Middle frontal gyrus (tissue), 1 donor: ENCODE results near the gene TWIST2.

Experiments
- DNase-seq: peaks from one replicate; pipeline ENCODE4 v3.0.0-alpha.2; 2015; ENCODE audit warnings: low spot score; ENCODE audit errors: extremely low spot score

TWIST2 gene

DNA sequence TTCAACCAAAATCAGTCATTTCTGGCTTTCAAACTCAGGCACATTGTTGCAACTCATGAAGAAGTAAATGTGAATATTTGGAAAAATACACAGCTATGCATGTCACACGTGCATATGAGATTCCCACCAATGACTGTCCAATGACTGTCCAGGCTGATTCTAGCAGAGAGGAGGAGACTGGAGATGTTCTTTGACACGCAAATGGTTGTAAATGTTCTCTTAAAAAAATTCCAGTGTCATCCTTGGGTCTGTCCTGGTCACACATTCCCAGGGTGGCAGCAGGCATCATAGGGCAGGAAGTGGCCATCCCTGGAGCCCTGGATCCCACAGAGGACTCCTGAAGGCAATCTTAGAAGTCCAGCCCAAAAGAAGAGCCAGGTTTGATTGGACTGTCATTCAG lies 40.9 kb downstream of the TWIST2 start:
- DNase-seq, result no peak

DNA sequence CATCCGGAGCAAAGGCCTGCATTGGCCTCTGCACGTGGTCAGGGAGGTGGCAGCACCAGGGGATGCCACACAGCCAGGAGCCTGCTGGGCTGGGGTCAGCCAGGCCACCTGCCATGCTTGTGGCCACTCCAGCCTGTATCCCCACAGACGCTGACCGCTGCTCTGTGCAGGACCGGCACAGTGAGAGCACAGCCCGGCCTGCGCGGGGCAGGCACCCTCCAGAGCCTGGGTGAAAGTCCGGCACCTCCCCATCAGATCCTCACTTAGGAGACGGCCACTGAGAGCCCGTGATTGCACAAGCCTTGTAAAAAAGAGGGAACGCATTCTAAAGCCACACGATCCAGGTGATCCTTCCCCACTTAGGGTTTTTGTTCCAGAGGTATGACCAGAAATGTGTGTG lies 42.2 kb downstream of the TWIST2 start:
- DNase-seq, result no peak

DNA sequence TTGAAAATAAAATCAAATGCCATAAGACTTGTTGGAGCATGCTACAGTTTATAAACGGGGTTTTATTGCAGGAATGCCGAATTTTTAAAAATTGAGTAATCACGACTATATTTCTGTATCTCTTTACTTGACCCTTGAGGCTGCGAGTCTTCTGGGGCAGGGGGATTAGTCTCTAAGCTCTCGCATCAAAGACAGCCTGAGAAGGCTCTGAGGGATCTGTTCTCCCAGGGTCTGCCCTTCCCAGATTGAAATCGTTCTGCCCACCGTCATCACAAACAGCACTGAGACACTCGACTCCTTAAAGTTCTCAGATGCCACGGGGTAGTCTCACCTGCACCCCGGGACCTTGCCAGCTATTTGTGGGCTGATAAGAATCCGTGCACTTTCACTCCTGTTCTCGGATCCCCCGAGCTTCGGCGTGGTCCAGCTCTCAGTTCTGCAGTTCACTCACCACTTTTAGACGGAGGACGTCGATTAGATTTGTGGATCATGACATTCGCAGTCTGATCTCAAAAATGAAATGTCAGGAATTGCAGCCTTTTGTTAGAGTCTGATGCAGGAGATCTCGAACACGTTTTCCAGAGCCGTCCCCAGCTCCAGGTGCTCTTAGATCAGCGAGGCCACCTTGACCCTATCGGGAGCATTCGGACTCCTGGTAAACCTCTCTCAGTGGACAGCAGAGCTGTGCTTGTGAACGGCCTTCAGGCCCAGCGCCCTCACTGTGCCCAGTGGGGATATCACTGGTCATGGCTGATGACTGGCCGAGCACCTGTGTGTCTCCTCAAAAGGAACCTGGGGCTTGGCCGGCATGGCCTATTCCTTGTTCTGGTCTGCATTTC lies 43.0 kb downstream of the TWIST2 start:
- DNase-seq, result no peak

DNA sequence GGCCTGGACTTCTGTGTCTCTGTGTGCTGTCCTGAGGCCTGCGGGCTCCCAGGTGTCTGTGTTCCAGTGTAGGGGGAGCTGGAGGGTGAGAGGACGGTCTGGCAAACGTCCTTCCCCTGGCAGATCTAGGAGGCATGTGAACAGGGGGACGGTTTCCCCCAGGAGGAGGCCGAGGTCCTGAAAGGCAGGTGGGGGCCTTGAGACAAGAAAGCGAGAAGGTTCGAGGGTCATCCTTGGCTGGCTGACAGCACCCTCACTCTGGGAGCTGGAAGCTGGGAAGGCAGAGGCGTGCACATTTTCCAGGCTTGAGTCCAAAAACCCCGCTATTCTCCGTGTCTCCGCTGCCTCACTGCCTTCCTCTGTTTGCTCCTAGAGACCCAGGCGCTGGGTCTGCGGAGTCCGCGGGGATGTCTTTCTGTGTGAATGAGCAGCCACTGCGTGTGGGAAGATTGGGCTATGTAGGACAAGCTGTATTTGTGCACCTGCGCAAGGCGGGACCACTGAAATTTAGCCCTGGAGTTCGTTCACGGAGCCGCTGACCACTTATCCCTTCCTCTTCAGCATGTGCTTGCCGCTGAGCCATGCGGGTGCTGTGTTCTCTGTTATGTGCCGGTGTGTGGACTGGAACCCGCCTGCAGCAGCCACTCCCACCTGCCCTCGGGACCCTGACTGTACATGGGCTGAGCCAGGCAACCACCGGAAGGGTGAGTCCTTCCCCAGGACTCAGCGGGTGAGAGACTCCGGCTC lies 43.7 kb downstream of the TWIST2 start:
- DNase-seq, result no peak

DNA sequence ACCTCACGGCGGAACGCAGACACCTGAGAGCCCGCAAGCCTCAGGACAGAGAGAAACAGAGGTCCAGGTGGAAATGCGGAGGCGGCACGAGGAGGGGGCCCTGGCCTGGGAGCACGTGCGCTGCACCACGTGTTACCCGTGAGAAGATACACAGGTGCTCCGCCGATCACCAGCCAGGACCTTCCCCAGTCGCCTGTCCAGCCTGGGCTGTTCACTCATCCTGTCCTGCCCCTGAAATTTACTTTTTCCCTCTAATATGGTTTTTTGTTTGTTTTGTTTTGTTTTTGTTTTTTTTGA lies 44.3 kb downstream of the TWIST2 start:
- no peak for DNase-seq

DNA sequence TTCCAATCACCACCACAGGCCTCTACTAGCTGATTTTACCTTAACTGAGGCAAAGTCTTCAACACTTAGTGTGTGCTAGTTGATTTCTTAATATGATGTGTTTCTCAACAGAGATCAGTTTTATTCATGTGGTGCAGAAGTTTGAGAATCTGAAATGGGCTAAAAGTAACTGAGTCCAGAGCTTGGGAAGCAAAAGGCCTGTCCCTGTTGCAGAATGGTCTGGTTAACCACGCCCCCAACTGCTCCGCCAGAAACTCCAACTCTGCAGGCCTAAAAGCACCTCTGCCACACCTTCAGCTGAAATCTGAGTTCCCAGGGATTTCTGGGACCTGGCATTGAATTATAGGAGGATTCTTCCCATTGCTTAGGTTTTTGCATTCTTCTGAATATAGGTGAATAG lies 44.9 kb downstream of the TWIST2 start:
- no peak for DNase-seq

DNA sequence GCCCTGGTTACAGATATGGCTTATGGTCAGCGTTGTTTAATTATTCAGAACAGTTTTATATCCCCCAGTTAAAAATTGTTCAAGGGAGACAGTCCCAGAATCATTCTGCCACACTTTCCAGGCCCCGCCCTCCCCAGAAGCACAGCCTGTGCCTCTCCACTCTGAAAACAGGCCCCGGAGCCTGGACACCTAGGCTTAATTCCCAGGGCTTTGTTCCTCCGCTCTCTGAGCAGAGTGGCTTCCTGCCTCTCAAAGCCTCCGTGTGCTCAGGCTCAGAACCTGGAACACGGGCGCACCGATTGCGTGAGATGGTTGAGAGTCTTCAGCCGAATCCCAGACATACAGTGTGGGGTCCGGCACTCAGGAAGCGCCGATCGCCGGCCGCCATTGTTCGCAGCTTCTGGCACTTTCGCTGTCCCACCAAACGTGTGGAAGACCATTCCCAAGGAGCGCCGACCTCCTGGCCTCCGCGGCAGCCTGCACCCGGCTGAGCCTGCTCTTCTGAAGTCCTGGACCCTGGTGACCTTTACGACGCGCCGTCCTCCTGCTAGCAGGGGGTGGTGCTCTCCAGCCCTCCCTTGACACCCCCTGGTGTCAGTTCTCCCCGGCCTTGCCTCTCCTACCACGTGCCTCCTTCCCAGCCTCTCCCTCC lies 45.6 kb downstream of the TWIST2 start:
- DNase-seq, result no peak

DNA sequence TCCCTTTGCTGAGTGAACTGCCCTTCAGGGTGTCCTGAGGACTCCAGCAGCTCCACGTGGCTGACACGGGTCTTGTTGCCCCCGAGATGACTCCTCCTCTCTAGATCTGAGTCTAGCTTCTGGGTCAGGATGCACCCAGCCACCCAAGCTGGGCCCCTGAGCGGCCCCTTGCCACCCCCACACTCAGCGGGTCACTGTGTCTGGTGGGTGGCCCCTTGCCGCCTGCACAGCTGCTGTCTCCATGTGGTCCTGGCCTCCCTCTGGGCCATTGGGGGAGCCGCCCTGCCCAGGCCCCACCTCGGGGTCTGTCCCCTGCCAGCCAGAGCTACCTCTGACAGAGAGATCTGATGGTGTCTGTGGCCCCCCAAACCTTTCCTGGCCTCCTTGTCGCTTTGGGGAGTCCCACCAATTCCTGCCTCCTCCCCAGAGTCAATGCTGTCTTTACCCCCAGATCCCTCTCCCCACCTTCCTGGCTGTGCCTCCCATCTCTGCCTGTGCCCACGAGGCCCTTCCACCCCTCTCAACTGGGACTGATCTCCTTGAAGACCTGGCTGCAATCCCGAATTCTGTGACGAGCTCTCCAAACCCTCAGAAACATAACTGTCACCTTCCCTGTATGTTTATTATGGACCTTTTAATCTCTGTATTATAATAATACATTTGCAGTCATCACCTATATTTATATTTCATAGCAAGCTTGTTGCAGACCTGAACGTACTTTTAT lies 46.5 kb downstream of the TWIST2 start:
- DNase-seq, result no peak

DNA sequence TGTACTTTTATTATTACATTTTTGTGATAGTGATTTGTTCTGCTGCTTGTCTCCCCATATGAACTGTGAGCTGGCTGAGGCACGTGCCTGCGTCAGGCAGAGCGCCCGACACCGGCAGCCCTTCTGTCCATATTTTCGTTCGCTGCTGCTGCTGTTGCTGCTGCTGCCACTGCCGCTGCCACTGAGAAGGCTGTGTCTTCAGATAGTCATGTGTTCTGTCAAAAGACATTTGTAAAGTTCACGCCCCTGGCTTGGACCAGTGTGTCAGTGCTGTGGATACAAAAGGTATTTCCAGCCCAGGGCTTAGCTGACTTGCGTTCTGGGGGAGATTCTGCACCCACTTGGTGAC lies 47.0 kb downstream of the TWIST2 start:
- DNase-seq, result no peak

DNA sequence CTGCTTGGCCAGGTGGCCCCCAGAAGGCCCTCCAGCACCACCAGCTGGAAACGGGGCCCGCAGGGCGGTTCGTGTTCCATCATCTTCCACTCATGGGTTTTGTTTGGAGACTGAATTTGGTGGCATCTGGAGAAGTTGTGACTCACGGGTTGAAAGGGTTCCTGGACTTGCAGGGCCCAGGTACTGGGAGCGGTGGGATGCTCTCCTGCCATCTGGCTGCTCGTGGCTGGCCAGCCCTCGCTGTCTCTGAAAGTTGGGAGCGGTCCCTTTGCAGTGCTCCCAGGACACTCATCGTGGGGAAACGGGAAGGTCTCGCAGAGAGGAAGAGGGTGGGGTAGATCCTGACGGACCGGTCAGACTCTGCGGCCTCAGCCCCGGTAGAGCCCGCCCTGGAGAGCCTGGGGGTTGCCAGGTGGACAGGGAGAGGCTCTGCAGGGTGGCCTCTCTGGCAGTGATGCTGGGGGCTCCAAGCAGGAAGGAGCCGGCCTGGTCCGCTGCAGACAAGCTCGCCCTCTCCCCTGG lies 47.5 kb downstream of the TWIST2 start:
- DNase-seq, result no peak

DNA sequence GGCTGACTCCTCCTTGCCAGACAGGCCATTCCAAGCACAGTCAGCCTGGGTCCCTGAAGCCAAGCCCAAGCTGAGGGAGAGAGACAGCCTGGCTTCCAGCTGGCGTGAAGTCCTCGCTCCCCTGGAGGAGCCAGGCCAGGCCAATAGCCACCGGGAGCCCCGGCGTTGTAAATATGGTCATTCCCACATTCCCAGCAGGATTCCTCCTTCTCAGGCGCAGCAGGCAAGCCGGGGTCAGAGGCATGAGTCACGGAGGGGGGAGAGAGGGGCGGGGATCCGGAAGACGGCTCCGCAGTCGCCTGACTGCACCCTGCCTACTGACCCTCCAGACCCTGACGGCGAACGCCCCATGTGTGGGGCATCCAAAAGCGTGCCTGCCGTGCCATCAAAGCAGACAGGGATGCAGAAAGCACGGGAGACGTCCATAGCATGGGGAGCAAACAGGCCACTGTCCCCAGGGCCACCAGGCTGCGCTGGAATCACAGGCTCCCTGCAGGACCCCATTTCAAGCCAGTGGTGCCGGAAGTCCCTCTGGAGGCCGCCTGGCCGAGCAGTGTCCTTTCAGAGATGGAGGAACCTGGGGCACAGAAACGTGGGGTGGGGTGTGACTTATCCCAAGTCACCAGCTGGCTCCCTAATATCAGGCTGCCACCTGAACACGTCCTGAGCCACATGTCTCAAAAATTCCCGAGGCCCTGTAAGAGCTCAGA lies 48.2 kb downstream of the TWIST2 start:
- DNase-seq, result no peak

DNA sequence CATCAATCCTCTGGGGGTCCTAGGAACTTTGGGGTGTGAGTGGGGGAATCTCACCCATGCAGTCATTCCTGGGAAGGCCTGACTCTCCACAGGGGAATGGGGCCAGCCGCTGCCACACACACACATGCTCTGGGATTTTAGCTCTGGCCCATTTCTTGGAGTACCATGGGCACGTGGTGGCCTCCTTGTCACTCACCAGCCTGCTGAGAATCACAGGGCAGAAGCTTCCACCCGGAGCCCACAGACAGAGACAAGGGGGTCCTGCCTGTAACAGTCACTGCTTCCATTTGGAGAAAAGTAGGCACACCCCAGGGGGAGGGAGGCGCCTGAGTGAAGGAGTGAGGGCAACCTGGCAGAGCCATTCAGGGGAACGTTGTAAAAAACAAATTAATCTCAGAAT lies 48.8 kb downstream of the TWIST2 start:
- no peak for DNase-seq

DNA sequence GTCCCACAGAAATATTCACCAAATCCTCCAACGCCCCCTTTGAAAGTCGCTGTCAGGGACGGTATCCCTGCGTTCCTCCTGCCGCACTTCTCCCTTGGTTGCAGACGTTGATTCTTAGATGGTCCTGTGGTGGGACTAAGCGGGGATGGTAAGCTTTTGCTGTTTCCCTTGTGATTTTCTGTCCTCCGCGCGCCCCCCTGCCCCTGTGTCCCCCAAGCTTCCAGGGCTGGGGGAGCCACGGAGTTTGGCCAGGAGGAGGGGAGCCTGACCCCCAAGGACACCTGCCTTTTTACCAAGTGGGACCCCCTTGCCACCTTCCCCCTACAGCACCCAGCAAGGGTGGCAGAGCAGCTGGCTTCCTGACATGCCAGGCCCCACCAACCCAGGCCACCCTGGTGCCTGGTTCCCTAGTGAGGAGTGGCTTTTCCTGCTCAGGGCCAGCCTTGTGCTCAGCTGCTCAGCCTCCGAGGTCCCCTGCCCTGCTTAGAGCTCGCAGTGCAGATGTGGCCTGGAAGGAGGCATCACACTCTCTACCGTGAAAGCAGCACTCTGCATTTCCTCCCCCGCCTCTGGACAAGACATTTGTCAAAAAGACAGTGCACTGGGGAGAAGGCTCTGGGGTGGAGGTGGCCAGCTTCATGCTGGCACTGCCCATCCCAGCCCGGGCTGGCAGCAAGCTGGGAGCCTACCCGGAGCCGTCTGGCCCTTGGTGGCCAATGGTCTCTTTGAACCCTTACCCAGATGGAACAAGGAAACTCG lies 49.4 kb downstream of the TWIST2 start:
- DNase-seq, result no peak

DNA sequence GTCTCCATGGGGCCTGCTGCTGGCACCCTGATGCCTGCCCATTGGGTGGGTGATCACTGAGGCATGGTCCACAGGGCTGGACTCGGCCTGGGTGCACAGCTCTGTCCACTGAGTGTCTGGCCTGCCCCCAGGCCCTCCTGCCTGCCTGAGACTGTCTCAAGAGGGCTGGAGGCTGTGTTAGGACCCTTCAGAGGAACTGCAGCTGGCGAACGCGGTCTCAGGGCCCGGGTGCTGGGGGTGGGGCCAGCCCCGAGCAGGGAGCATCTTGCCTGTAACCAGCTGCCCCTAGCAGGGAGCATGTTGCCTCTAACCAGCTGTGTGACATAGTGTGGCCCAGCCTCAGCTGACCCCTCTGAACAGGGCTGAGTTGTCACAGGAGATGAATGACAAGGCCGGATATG lies 50.0 kb downstream of the TWIST2 start:
- no peak for DNase-seq

DNA sequence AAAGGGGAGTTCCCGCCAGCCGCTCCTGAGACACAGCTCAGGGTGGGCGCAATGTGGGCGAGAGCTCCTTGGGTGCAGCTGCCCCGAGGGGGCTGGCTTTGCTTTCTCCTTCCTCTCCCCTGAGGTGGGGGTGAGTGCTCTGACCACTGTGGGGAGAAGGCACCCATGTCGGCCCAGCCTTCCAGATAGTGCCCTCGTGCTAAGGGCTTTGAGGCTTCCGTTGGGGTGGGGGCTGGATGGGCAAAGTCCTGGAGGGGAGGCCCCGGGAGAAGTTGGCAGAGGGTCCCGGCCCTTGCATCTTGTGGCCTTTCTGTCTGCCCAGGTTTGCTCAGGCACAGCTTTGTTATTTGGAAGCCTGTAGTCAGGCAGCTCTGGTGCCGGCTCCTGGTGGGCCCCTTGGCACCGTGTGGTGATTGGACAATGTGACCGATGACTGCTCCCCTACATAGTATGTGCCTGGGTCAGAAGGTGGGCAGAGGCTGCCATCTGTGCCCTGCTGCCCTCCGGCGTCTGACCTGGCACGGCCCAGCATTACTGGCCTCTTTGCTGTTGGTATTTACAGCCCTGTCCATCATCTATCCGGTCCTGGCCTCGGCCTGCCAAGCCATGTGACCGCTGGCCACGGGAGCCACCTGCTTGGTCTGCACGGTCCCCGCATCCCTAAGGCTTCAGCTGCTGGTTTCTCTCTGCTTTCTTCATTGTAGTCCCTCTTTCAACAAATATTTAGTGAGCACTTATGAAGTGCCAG lies 50.8 kb downstream of the TWIST2 start:
- no peak for DNase-seq

DNA sequence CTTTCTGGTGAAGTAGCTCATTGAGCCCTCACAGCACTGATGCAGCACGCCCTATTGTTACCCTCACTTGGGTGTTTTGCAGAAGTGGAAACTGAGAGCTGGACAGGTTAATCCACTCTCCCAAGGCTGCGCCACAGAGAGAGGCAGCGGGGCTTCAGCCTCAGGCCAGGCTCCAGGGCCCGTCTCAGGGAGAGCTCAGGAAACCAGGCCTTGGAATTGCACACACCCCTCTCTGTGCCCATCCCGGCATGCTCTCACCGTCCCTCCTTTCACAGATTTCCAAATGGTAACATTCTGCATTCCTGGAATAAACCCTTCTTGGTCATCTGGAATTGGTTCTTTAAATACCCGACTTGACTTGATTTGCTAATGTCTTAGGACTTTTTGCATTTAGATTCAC lies 51.5 kb downstream of the TWIST2 start:
- DNase-seq, result no peak

DNA sequence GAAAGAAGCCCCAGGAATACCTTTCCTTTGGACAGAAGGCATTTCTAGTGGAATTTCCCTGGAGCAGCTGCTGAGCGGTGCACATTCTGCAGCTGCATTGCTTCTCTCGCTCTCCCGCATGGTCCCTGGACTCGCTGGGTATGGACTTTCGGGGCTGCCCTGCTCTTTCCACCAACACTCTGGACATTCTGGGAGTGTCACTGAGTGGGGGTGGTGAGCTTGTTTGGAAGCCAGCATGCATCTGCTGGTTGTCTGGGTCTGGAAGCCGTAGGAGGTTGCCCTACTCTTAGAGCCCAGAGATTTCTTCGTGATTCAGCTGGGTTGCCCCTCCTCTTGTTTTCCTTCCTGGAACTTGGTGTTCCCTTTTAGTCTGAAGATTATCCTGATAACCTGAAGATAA lies 52.6 kb downstream of the TWIST2 start:
- no peak for DNase-seq

DNA sequence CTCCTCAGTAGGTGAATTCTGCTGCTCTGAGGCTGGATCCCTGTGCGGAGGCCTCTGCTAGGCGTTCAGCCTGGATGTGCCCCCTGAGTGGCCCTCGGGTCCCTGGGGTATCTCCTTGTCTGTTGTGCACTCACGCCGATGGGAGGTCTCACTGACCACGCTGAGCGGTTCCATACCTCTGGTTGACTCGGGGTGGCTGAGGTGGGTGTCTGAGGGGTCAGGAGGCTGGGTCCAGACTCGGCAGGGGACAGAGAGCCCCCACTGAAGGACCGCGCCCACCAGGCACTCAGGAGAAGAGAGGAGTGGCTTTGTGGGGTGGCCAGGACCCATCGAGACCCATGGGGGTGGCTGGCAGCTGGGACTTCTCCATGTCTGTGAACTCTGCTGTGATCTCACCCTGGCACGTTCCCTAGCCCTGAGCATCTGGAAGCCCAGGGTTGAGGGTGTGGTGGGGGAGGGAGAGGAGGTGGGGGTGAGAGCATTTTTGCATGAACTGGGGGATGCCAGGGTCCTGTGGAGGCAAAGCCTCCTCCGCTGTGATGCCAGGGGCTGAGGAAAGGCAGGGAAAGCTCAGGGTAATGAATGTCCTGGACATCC lies 53.7 kb downstream of the TWIST2 start:
- DNase-seq, result no peak

DNA sequence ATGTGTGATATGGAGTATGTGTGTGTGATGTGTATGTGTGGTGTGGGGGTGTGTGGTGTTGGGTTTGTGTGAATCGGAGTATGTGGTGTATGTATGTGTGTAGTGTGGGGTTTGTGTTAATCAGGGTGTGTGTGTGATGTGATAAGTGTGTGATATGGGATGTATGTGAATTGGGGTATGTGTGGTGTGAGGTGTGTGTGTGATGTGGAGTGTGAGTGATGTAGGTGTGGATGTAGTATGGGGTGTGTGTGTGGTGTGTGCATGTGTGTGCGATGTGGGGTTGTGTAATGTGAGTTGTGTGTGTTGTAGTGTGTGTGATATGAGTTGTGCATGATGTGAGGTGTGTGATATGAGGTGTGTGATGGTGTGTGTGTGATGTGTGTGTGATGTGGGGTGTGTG lies 54.4 kb downstream of the TWIST2 start:
- DNase-seq, result no peak
